ENCODE results near the gene EPHB1. TPM values are rescaled to one million over a fixed set of nuclear protein-coding genes. Genes with fewer than 3 reads are reported as not detected.

EPHB1 gene
- total RNA-seq, 5 donors from 2014 or later (not counting 1 experiment from before 2014, with no cell fraction given), result 0.28 to 0.72 (median 0.31) TPM; not detected in 1

DNA sequence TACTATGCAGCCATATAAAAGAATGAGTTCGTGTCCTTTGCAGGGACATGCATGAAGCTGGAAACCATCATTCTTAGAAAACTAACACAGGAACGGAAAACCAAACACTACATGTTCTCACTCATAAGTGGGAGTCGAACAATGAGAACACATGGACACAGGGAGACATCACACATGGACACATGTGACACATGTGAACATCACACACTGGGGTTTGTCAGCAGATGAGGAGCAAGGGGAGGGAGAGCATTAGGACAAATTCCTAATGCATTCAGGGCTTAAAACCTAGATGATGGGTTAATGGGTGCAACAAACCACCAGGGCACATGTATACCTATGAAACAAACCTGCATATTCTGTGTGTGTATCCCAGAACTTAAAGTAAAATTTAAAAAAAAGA lies 408.0 kb downstream of the EPHB1 start:
- no peaks in the 10 kb centered on the region for H3K4me1 ChIP-seq (ENCODE audit: control insufficient read depth in 1 of 2, extremely low read depth in 1 of 2, insufficient read depth in 2 of 2, low read length in 2 of 2)
- ATAC-seq (replicated peaks in 1 of 4) (no peak), DNase-seq (no peak)
- H3K27me3 ChIP-seq (replicated peaks in 1 of 2; ENCODE audit: control insufficient read depth in 2 of 2, extremely low read depth in 1 of 2, insufficient read depth in 2 of 2, low read length in 1 of 2), result no peaks in the 10 kb centered on the region
- ChIA-PET POLR2A (no interaction called here), CTCF (no interaction called here)
- H3K27me3 Mint-ChIP-seq, result no peaks in the 10 kb centered on the region
- no peaks in the 10 kb centered on the region for H3K4me1 Mint-ChIP-seq
- no peak overlapping the region for H3K4me3 ChIP-seq (ENCODE audit: control insufficient read depth in 1 of 2, extremely low read depth in 1 of 2, low read length in 1 of 2)
- no peak overlapping the region for H3K27ac Mint-ChIP-seq
- no peak overlapping the region for H3K27ac ChIP-seq (ENCODE audit: low read length)
- H3K9me3 ChIP-seq, result no peaks in the 10 kb centered on the region
- no peak overlapping the region for H3K4me3 Mint-ChIP-seq
- no peaks in the 10 kb centered on the region for H3K36me3 ChIP-seq (ENCODE audit: control insufficient read depth in 2 of 2, extremely low read depth in 1 of 2, insufficient read depth in 1 of 2, low read length in 1 of 2)
- H3K9me3 Mint-ChIP-seq, result peaks cover 0 to 11% (median 2%) of the 10 kb centered on the region in 3 donors
- no CpG with 5 or more reads among the region's 3 CpGs for WGBS (ENCODE audit: insufficient coverage)
- H3K36me3 Mint-ChIP-seq, result no peaks in the 10 kb centered on the region

DNA sequence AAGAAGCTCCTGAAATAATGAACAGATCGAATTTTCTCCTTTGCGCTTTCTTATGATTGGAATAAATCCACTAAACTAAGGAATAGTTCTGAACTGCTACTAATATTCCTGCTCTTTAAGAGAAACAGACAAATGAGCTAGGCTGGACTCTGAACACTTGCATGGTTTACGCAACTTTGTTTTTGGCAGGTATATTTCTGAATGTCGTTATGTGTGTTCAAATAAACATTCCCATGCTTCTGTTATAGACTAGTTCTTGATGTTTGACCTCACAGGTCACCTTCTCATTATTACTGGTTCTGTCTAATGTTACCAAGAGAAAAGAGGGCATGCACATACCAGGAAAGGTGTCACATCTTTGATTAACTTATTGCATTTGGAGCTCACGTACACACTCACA lies 418.2 kb downstream of the EPHB1 start:
- Histone ChIP-seq H3K9me3 (no peaks in the 10 kb centered on the region), H3K4me1 (ENCODE audit: control insufficient read depth in 1 of 2, extremely low read depth in 1 of 2, insufficient read depth in 2 of 2, low read length in 2 of 2) (no peaks in the 10 kb centered on the region), H3K4me3 (ENCODE audit: control insufficient read depth in 1 of 2, extremely low read depth in 1 of 2, low read length in 1 of 2) (no peak overlapping the region), H3K36me3 (ENCODE audit: control insufficient read depth in 2 of 2, extremely low read depth in 1 of 2, insufficient read depth in 1 of 2, low read length in 1 of 2) (no peaks in the 10 kb centered on the region), H3K27ac (ENCODE audit: low read length) (no peak overlapping the region), H3K27me3 (replicated peaks in 1 of 2; ENCODE audit: control insufficient read depth in 2 of 2, extremely low read depth in 1 of 2, insufficient read depth in 2 of 2, low read length in 1 of 2) (no peaks in the 10 kb centered on the region)
- H3K27me3 Mint-ChIP-seq, result no peaks in the 10 kb centered on the region
- no peak overlapping the region for H3K27ac Mint-ChIP-seq
- H3K36me3 Mint-ChIP-seq, result no peaks in the 10 kb centered on the region
- POLR2A ChIA-PET, result no interaction called here
- DNase-seq (no peak), ATAC-seq (replicated peaks in 1 of 4) (no peak)
- no peaks in the 10 kb centered on the region for H3K4me1 Mint-ChIP-seq
- H3K4me3 Mint-ChIP-seq, result no peak overlapping the region
- WGBS (ENCODE audit: insufficient coverage), result no CpG with 5 or more reads among the region's 5 CpGs
- CTCF ChIA-PET, result no interaction called here
- no peaks in the 10 kb centered on the region for H3K9me3 Mint-ChIP-seq

DNA sequence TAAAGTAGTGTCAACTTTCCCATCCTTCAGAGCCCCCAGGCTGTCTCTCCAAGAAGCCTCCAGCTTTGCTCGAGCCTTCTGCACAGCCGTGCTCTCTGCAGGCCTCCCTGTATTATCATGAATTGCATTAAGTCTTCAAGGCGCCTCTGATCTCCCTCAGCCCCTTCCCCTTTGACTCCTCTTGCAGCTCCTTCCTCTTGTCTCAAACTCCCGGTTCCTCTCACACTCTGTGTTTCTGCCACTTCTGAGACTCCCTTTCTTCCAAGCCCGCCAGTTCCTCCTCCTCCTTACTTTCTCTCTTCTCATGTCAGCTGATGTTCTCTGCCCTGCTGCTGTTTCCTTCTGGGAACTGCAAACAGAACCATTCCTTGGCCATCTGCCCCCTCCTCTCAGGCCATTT lies 418.8 kb downstream of the EPHB1 start:
- H3K27ac ChIP-seq (ENCODE audit: low read length), result no peak overlapping the region
- Mint-ChIP-seq H3K27ac (no peak overlapping the region), H3K4me1 (no peaks in the 10 kb centered on the region), H3K9me3 (no peaks in the 10 kb centered on the region), H3K27me3 (no peaks in the 10 kb centered on the region), H3K4me3 (no peak overlapping the region), H3K36me3 (no peaks in the 10 kb centered on the region)
- no peak for ATAC-seq (replicated peaks in 1 of 4)
- H3K27me3 ChIP-seq (replicated peaks in 1 of 2; ENCODE audit: control insufficient read depth in 2 of 2, extremely low read depth in 1 of 2, insufficient read depth in 2 of 2, low read length in 1 of 2), result no peaks in the 10 kb centered on the region
- WGBS (ENCODE audit: insufficient coverage), result 63% methylated on average over 5 of the region's 5 CpGs
- CTCF ChIA-PET, result no interaction called here
- H3K4me1 ChIP-seq (ENCODE audit: control insufficient read depth in 1 of 2, extremely low read depth in 1 of 2, insufficient read depth in 2 of 2, low read length in 2 of 2), result no peaks in the 10 kb centered on the region
- no peak for DNase-seq
- no peaks in the 10 kb centered on the region for H3K9me3 ChIP-seq
- no peaks in the 10 kb centered on the region for H3K36me3 ChIP-seq (ENCODE audit: control insufficient read depth in 2 of 2, extremely low read depth in 1 of 2, insufficient read depth in 1 of 2, low read length in 1 of 2)
- H3K4me3 ChIP-seq (ENCODE audit: control insufficient read depth in 1 of 2, extremely low read depth in 1 of 2, low read length in 1 of 2), result no peak overlapping the region
- POLR2A ChIA-PET, result no interaction called here

DNA sequence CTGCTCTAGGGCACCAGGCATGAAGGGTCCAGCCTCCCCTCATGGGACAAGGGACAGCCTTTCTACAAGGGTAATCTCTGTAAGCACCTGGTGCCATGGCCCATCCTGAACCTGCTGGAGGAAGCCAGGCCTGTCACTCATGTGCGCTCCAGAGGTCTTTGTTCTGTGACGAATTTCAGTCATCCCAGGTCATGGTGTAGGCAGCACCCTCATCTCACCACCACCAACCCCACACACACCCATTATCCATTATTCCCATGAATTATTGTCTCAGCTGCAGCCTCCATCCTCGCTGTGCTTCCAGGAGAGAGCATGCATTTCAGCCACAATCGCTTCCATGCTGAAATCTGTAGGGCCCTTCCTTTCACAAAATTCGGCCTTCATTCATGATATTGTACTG lies 419.3 kb downstream of the EPHB1 start:
- H3K9me3 ChIP-seq, result no peaks in the 10 kb centered on the region
- H3K36me3 Mint-ChIP-seq, result no peaks in the 10 kb centered on the region
- H3K27me3 Mint-ChIP-seq, result no peaks in the 10 kb centered on the region
- H3K4me3 Mint-ChIP-seq, result no peak overlapping the region
- H3K9me3 Mint-ChIP-seq, result no peaks in the 10 kb centered on the region
- no peaks in the 10 kb centered on the region for H3K4me1 ChIP-seq (ENCODE audit: control insufficient read depth in 1 of 2, extremely low read depth in 1 of 2, insufficient read depth in 2 of 2, low read length in 2 of 2)
- no peak overlapping the region for H3K27ac Mint-ChIP-seq
- ChIA-PET POLR2A (no interaction called here), CTCF (no interaction called here)
- no peak overlapping the region for H3K4me3 ChIP-seq (ENCODE audit: control insufficient read depth in 1 of 2, extremely low read depth in 1 of 2, low read length in 1 of 2)
- H3K4me1 Mint-ChIP-seq, result no peaks in the 10 kb centered on the region
- no peaks in the 10 kb centered on the region for H3K36me3 ChIP-seq (ENCODE audit: control insufficient read depth in 2 of 2, extremely low read depth in 1 of 2, insufficient read depth in 1 of 2, low read length in 1 of 2)
- no peak for DNase-seq
- ATAC-seq (replicated peaks in 1 of 4), result no peak
- no peaks in the 10 kb centered on the region for H3K27me3 ChIP-seq (replicated peaks in 1 of 2; ENCODE audit: control insufficient read depth in 2 of 2, extremely low read depth in 1 of 2, insufficient read depth in 2 of 2, low read length in 1 of 2)
- WGBS (ENCODE audit: insufficient coverage), result 78% methylated on average over 4 of the region's 5 CpGs
- no peak overlapping the region for H3K27ac ChIP-seq (ENCODE audit: low read length)

DNA sequence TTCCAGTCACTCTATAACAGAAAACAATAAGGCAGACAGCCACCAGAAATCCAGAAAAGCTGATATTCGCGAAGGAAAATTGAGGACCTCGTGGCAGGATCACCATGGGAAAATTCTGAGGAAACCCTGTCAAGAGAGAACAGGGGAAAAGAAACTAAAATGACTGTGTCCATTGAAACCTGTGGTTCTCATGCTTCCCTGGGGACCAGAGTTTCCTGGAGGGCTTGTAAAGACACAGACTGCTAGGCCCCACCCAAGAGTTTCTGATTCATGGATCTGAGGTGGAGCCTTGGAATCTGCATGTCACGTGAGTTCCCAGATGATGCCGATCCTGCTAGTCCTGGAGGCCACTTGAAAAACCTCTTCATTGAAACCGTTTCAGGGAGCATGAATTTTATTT lies 420.5 kb downstream of the EPHB1 start:
- H3K4me1 Mint-ChIP-seq, result no peaks in the 10 kb centered on the region
- no peaks in the 10 kb centered on the region for H3K4me1 ChIP-seq (ENCODE audit: control insufficient read depth in 1 of 2, extremely low read depth in 1 of 2, insufficient read depth in 2 of 2, low read length in 2 of 2)
- no peaks in the 10 kb centered on the region for H3K36me3 Mint-ChIP-seq
- no peaks in the 10 kb centered on the region for H3K27me3 Mint-ChIP-seq
- WGBS (ENCODE audit: insufficient coverage), result 91% methylated on average over 4 of the region's 6 CpGs
- no peak for ATAC-seq (replicated peaks in 1 of 4)
- no peaks in the 10 kb centered on the region for H3K9me3 Mint-ChIP-seq
- no peak overlapping the region for H3K27ac Mint-ChIP-seq
- H3K36me3 ChIP-seq (ENCODE audit: control insufficient read depth in 2 of 2, extremely low read depth in 1 of 2, insufficient read depth in 1 of 2, low read length in 1 of 2), result no peaks in the 10 kb centered on the region
- H3K9me3 ChIP-seq, result no peaks in the 10 kb centered on the region
- CTCF ChIA-PET, result interaction anchor here in 1 of 2 donors (0.7 kb wide), 1 partner anchor 9 kb away, joined by 5 read pairs; no protein-coding TSS in a partner anchor
- H3K27ac ChIP-seq (ENCODE audit: low read length), result no peak overlapping the region
- POLR2A ChIA-PET, result no interaction called here
- H3K27me3 ChIP-seq (replicated peaks in 1 of 2; ENCODE audit: control insufficient read depth in 2 of 2, extremely low read depth in 1 of 2, insufficient read depth in 2 of 2, low read length in 1 of 2), result no peaks in the 10 kb centered on the region
- no peak overlapping the region for H3K4me3 ChIP-seq (ENCODE audit: control insufficient read depth in 1 of 2, extremely low read depth in 1 of 2, low read length in 1 of 2)
- no peak overlapping the region for H3K4me3 Mint-ChIP-seq
- no peak for DNase-seq

DNA sequence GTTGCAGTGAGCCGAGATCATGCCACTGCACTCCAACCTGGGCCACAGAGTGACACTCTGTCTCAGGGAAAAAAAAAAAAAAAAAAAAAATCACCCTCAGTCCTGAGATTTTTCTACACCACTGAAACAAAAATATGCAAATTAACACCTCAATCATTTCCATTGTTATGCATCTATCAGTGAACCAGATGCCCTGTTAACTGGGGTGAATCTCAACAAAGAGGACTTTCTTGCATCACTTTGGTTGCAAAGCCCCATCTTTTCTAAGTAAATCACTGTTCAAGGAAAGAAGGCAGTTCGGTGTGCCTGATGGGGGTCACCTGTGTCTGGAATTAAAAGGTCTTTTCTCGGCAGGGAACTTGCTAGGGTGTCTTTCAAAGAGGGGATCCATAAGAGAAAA lies 421.6 kb downstream of the EPHB1 start:
- Mint-ChIP-seq H3K4me3 (no peak overlapping the region), H3K4me1 (no peaks in the 10 kb centered on the region), H3K9me3 (no peaks in the 10 kb centered on the region), H3K36me3 (no peaks in the 10 kb centered on the region), H3K27me3 (no peaks in the 10 kb centered on the region), H3K27ac (no peak overlapping the region)
- no peak for ATAC-seq (replicated peaks in 1 of 4)
- Histone ChIP-seq H3K9me3 (no peaks in the 10 kb centered on the region), H3K4me3 (ENCODE audit: control insufficient read depth in 1 of 2, extremely low read depth in 1 of 2, low read length in 1 of 2) (no peak overlapping the region), H3K4me1 (ENCODE audit: control insufficient read depth in 1 of 2, extremely low read depth in 1 of 2, insufficient read depth in 2 of 2, low read length in 2 of 2) (no peaks in the 10 kb centered on the region), H3K27me3 (replicated peaks in 1 of 2; ENCODE audit: control insufficient read depth in 2 of 2, extremely low read depth in 1 of 2, insufficient read depth in 2 of 2, low read length in 1 of 2) (no peaks in the 10 kb centered on the region), H3K27ac (ENCODE audit: low read length) (no peak overlapping the region), H3K36me3 (ENCODE audit: control insufficient read depth in 2 of 2, extremely low read depth in 1 of 2, insufficient read depth in 1 of 2, low read length in 1 of 2) (no peaks in the 10 kb centered on the region)
- no peak for DNase-seq
- 62% methylated on average over 2 of the region's 3 CpGs for WGBS (ENCODE audit: insufficient coverage)
- ChIA-PET POLR2A (no interaction called here), CTCF (no interaction called here)

DNA sequence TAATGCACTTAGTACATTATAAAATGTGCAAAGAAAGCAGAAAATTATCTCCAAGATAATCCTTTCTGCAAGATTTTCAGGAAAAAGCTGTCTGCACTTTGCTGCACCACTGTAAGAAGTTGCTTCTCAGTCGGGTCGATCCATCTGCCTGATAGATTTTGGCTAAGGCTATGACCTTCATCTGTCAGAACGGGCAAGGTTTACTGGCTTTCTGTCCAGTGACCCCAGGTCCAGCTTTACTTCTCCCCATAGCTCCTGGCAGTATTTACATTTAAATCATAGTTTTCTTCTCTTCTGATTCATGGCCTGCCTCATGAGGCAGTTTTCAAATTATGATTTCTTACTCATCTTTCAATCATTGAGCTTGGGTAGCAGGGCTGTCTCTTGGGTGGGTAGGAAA lies 422.7 kb downstream of the EPHB1 start:
- Histone ChIP-seq H3K36me3 (ENCODE audit: control insufficient read depth in 2 of 2, extremely low read depth in 1 of 2, insufficient read depth in 1 of 2, low read length in 1 of 2) (no peaks in the 10 kb centered on the region), H3K27me3 (replicated peaks in 1 of 2; ENCODE audit: control insufficient read depth in 2 of 2, extremely low read depth in 1 of 2, insufficient read depth in 2 of 2, low read length in 1 of 2) (no peaks in the 10 kb centered on the region), H3K4me3 (ENCODE audit: control insufficient read depth in 1 of 2, extremely low read depth in 1 of 2, low read length in 1 of 2) (no peak overlapping the region), H3K9me3 (no peaks in the 10 kb centered on the region), H3K27ac (ENCODE audit: low read length) (no peak overlapping the region), H3K4me1 (ENCODE audit: control insufficient read depth in 1 of 2, extremely low read depth in 1 of 2, insufficient read depth in 2 of 2, low read length in 2 of 2) (no peaks in the 10 kb centered on the region)
- H3K4me3 Mint-ChIP-seq, result no peak overlapping the region
- no peak overlapping the region for H3K27ac Mint-ChIP-seq
- no peaks in the 10 kb centered on the region for H3K9me3 Mint-ChIP-seq
- H3K36me3 Mint-ChIP-seq, result no peaks in the 10 kb centered on the region
- WGBS (ENCODE audit: insufficient coverage), result 79% methylated on average over 2 of the region's 3 CpGs
- no peaks in the 10 kb centered on the region for H3K27me3 Mint-ChIP-seq
- no peaks in the 10 kb centered on the region for H3K4me1 Mint-ChIP-seq
- ChIA-PET POLR2A (no interaction called here), CTCF (no interaction called here)
- ATAC-seq (replicated peaks in 1 of 4) (no peak), DNase-seq (no peak)

Data from T-cell (primary cell).